H9 (cell line): ENCODE results near the gene HAND2. TPM values are rescaled to one million over a fixed set of nuclear protein-coding genes. Genes with fewer than 3 reads are reported as not detected.

Experiments
- DNase-seq: peaks from one replicate; pipeline ENCODE4 v3.0.0-alpha.2; 2017
- H2AFZ ChIP-seq: one replicate; pipeline ENCODE4 v1.6.1; 2013; ENCODE audit warnings: mild to moderate bottlenecking, low read length, control low read depth, moderate library complexity
- H2AK5ac ChIP-seq: 2 replicates; pipeline ENCODE4 v1.6.1; 2013; ENCODE audit warnings: low read length, control low read depth, mixed read lengths; ENCODE audit not compliant: insufficient read length
- H2BK120ac ChIP-seq: one replicate; pipeline ENCODE4 v1.6.1; 2013; ENCODE audit warnings: low read depth, mild to moderate bottlenecking, low read length, control low read depth, inconsistent platforms; ENCODE audit not compliant: poor library complexity, severe bottlenecking
- H2BK12ac ChIP-seq: 2 replicates; pipeline ENCODE4 v1.6.1; 2013; ENCODE audit warnings: low read length, control low read depth, mixed read lengths, low read depth; ENCODE audit not compliant: insufficient read length
- H2BK15ac ChIP-seq: 2 replicates; pipeline ENCODE4 v1.6.1; 2013; ENCODE audit warnings: low read depth, low read length, control low read depth
- H2BK20ac ChIP-seq: one replicate; pipeline ENCODE4 v1.6.1; 2013; ENCODE audit warnings: low read depth, mild to moderate bottlenecking, low read length, control low read depth, inconsistent platforms; ENCODE audit not compliant: poor library complexity, severe bottlenecking
- H2BK5ac ChIP-seq: 2 replicates; pipeline ENCODE4 v1.6.1; 2013; ENCODE audit warnings: low read length, control low read depth, mixed read lengths; ENCODE audit not compliant: insufficient read length
- H3K14ac ChIP-seq: 2 replicates; pipeline ENCODE4 v1.6.1; 2013; ENCODE audit warnings: low read length, control low read depth; ENCODE audit not compliant: insufficient read depth
- H3K18ac ChIP-seq: 2 replicates; pipeline ENCODE4 v1.6.1; 2013; ENCODE audit warnings: low read depth, mild to moderate bottlenecking, mixed read lengths, low read length, control low read depth; ENCODE audit not compliant: insufficient read length
- H3K23ac ChIP-seq: 2 replicates; pipeline ENCODE4 v1.6.1; 2013; ENCODE audit warnings: low read length, control low read depth, mixed read lengths, low read depth; ENCODE audit not compliant: insufficient read length
- H3K23me2 ChIP-seq: 2 replicates; pipeline ENCODE4 v1.6.1; 2013; ENCODE audit warnings: low read depth, mild to moderate bottlenecking, mixed read lengths, low read length, control low read depth; ENCODE audit not compliant: insufficient read length, poor library complexity, severe bottlenecking
- H3K27ac ChIP-seq: 2 replicates; pipeline ENCODE4 v1.5.1; 2013; ENCODE audit warnings: low read length, control low read depth, mixed read lengths, low read depth; ENCODE audit not compliant: insufficient read length
- H3K27me3 ChIP-seq: 2 replicates; pipeline ENCODE4 v1.6.1; 2013; ENCODE audit warnings: low read length, control low read depth, inconsistent platforms; ENCODE audit not compliant: insufficient read depth
- H3K4ac ChIP-seq: 2 replicates; pipeline ENCODE4 v1.6.1; 2013; ENCODE audit warnings: low read depth, mild to moderate bottlenecking, control low read depth, inconsistent platforms, low read length, moderate library complexity
- H3K4me1 ChIP-seq: 2 replicates; pipeline ENCODE4 v1.6.1; 2013; ENCODE audit warnings: low read length, control low read depth, inconsistent platforms; ENCODE audit not compliant: insufficient read depth
- H3K4me2 ChIP-seq: 2 replicates; pipeline ENCODE4 v1.6.1; 2013; ENCODE audit warnings: low read length, control low read depth, mixed read lengths; ENCODE audit not compliant: insufficient read length, insufficient read depth
- H3K56ac ChIP-seq: 2 replicates; pipeline ENCODE4 v1.6.1; 2013; ENCODE audit warnings: low read depth, mild to moderate bottlenecking, mixed read lengths, low read length, control low read depth; ENCODE audit not compliant: insufficient read length
- H3K79me1 ChIP-seq: 2 replicates; pipeline ENCODE4 v1.6.1; 2013; ENCODE audit warnings: low read depth, mild to moderate bottlenecking, moderate library complexity, low read length, control low read depth, inconsistent platforms; ENCODE audit not compliant: insufficient read depth, poor library complexity, severe bottlenecking
- H3K79me2 ChIP-seq: 2 replicates; pipeline ENCODE4 v1.6.1; 2013; ENCODE audit warnings: low read length, control low read depth, inconsistent platforms; ENCODE audit not compliant: insufficient read depth
- H3K9ac ChIP-seq: 2 replicates; pipeline ENCODE4 v1.6.1; 2013; ENCODE audit warnings: low read length, control low read depth, mixed read lengths; ENCODE audit not compliant: insufficient read length; ENCODE audit errors: extremely low read depth
- H3K9me3 ChIP-seq: one replicate; pipeline ENCODE4 v1.6.1; 2013; ENCODE audit warnings: low read depth, low read length, inconsistent platforms; ENCODE audit not compliant: control insufficient read depth
- H3T11ph ChIP-seq: one replicate; pipeline ENCODE4 v1.6.1; 2013; ENCODE audit warnings: mild to moderate bottlenecking, low read length, control low read depth, inconsistent platforms
- H4K20me1 ChIP-seq: one replicate; pipeline ENCODE4 v1.6.1; 2013; ENCODE audit not compliant: control insufficient read depth, insufficient read length, insufficient read depth
- H4K5ac ChIP-seq: 2 replicates; pipeline ENCODE4 v1.6.1; 2013; ENCODE audit warnings: low read depth, mild to moderate bottlenecking, mixed read lengths, low read length, control low read depth; ENCODE audit not compliant: insufficient read length
- H4K8ac ChIP-seq: replicated peaks from 2 replicates; pipeline ENCODE4 v1.6.1; 2013; ENCODE audit warnings: low read length, control low read depth, mixed read lengths, low read depth; ENCODE audit not compliant: insufficient read length
- H4K91ac ChIP-seq: 2 replicates; pipeline ENCODE4 v1.6.1; 2013; ENCODE audit warnings: low read depth, mild to moderate bottlenecking, moderate library complexity, mixed read lengths, low read length, control low read depth; ENCODE audit not compliant: insufficient read length
- H3K27ac Mint-ChIP-seq, 3 experiments: 2 replicates in 2 of 3; 3 replicates in 1 of 3; pipeline ENCODE4 v1.8.0; 2020 to 2021; ENCODE audit warnings: mixed read lengths in 3 of 3, mild to moderate bottlenecking in 1 of 3, moderate library complexity in 1 of 3
- H3K27me3 Mint-ChIP-seq: 2 replicates; pipeline ENCODE4 v1.8.0; 2021; ENCODE audit warnings: low read depth, mild to moderate bottlenecking, moderate library complexity, mixed read lengths
- H3K36me3 Mint-ChIP-seq, 3 experiments: 2 replicates in 2 of 3; 3 replicates in 1 of 3; pipeline ENCODE4 v1.8.0; 2020 to 2021; ENCODE audit warnings: low read depth in 3 of 3, mixed read lengths in 3 of 3; ENCODE audit not compliant: insufficient read depth in 1 of 3
- H3K4me1 Mint-ChIP-seq, 2 experiments: 2 replicates each; pipeline ENCODE4 v1.8.0; 2020; ENCODE audit warnings: mixed read lengths in 2 of 2
- H3K4me3 Mint-ChIP-seq, 2 experiments: 2 replicates in 1 of 2; 3 replicates in 1 of 2; pipeline ENCODE4 v1.8.0; 2020 to 2021; ENCODE audit warnings: mild to moderate bottlenecking in 2 of 2, mixed read lengths in 2 of 2, moderate library complexity in 1 of 2
- H3K9me3 Mint-ChIP-seq, 2 experiments: 2 replicates in 1 of 2; 3 replicates in 1 of 2; pipeline ENCODE4 v1.8.0; 2020; ENCODE audit warnings: mild to moderate bottlenecking in 2 of 2, mixed read lengths in 2 of 2, moderate library complexity in 1 of 2
- CTCF ChIP-seq: fragments of 200-600 bp; sonication (generic); conservative IDR thresholded peaks from 3 replicates; pipeline ENCODE4 v1.8.0; 2021; ENCODE audit warnings: antibody characterized with exemption, mild to moderate bottlenecking
- WGBS: extraction: QIAGEN DNeasy Blood & Tissue Kit; methylation state at CpG from one replicate; pipeline ENCODE4 v1.1.7; 2013; ENCODE audit warnings: missing lambda C conversion rate, low lambda C conversion rate, mixed read lengths; ENCODE audit not compliant: insufficient read length; ENCODE audit errors: extremely low coverage; 5-methylcytosine and 5-hydroxymethylcytosine counted together
- total RNA-seq: library from RNA; stranded (reverse); gene quantifications from 2 replicates; pipeline ENCODE4 v1.2.1, GENCODE V29; 2021

The HAND2 gene
- total RNA-seq, 1 experiment from 2014 or later, result not detected

DNA sequence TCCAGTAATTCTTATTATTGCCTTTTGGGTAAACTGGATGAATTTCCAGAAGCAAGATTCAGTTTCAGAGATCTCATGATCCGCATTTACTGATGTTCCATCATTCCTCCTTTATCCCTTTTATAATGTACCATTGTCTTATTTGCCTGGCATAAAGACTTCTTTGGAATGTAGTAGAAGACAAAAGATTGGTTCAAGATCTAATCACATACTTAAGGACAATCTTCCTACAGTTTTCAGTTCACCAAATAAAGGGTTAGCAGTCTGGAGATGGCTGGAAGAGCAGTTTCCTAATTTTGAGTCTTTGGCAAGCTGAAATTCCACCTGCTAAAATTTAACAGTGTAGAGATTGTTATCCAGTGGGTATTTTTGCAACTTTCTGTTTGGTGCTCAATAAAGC, 30.9 kb upstream of the HAND2 start:
- Histone ChIP-seq H4K20me1 (no peaks in the 10 kb centered on the region), H3K4me2 (no peak overlapping the region), H3K27ac (no peak overlapping the region), H3K9me3 (no peaks in the 10 kb centered on the region), H4K91ac (no peak overlapping the region), H4K5ac (no peak overlapping the region), H3K18ac (no peak overlapping the region), H3T11ph (no peak overlapping the region), H3K4ac (no peak overlapping the region), H3K23me2 (no peaks in the 10 kb centered on the region), H3K79me2 (no peaks in the 10 kb centered on the region), H2BK15ac (no peak overlapping the region), H2BK120ac (no peak overlapping the region), H3K27me3 (no peaks in the 10 kb centered on the region), H3K9ac (no peak overlapping the region), H2BK12ac (no peak overlapping the region), H3K23ac (no peak overlapping the region), H4K8ac (no peak overlapping the region), H3K56ac (no peak overlapping the region), H3K4me1 (peaks cover 5% of the 10 kb centered on the region; the same call in 1 of the 2 replicates), H2BK5ac (no peak overlapping the region), H2BK20ac (no peak overlapping the region), H3K79me1 (no peaks in the 10 kb centered on the region), H3K14ac (no peak overlapping the region), H2AK5ac (no peak overlapping the region), H2AFZ (no peak overlapping the region)
- Mint-ChIP-seq H3K9me3 (no peaks in the 10 kb centered on the region), H3K27ac (no peak overlapping the region), H3K27me3 (0 out of 2 replicates have a peak, but pooled peaks cover 5% of the 10 kb centered on the region), H3K4me1 (peaks cover 11 to 12% of the 10 kb centered on the region in 2 experiments), H3K4me3 (no peak overlapping the region), H3K36me3 (no peaks in the 10 kb centered on the region)
- DNase-seq, result no peak
- WGBS, result no CpG with 5 or more reads among the region's 1 CpG
- TF ChIP-seq CTCF, result no peak
